ENCODE data around the gene LHX3.

Gene LHX3

DNA sequence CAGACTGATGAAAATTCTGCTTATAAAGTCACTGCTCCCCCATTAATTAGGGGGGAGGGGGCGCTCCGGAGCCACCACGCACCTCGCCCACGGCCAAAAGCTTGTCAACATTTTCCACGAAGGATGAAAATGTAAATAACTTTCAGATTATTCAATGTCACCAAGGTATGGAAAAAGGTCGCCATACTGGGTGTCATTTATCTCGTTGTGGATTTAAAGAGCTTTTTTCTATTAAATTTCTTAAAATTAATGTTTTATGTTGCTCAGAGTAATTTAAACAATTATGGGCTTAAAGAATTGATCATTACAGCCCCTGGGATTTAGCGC lies 13.0 kb downstream of the LHX3 start:
- Mint-ChIP-seq H3K4me3 (no peak overlapping the region), H3K4me1 (peaks cover 11% of the 10 kb centered on the region), H3K9me3 (no peaks in the 10 kb centered on the region), H3K36me3 (ENCODE audit: low read depth) (no peaks in the 10 kb centered on the region), H3K27ac (no peak overlapping the region), H3K27me3 (ENCODE audit: low read depth, poor library complexity) (peaks cover 92% of the 10 kb centered on the region)
- TF ChIP-seq, protein P1, sequence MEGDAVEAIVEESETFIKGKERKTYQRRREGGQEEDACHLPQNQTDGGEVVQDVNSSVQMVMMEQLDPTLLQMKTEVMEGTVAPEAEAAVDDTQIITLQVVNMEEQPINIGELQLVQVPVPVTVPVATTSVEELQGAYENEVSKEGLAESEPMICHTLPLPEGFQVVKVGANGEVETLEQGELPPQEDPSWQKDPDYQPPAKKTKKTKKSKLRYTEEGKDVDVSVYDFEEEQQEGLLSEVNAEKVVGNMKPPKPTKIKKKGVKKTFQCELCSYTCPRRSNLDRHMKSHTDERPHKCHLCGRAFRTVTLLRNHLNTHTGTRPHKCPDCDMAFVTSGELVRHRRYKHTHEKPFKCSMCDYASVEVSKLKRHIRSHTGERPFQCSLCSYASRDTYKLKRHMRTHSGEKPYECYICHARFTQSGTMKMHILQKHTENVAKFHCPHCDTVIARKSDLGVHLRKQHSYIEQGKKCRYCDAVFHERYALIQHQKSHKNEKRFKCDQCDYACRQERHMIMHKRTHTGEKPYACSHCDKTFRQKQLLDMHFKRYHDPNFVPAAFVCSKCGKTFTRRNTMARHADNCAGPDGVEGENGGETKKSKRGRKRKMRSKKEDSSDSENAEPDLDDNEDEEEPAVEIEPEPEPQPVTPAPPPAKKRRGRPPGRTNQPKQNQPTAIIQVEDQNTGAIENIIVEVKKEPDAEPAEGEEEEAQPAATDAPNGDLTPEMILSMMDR (IDR thresholded peaks at IDR 0.05), result no peak
- DNase-seq, result no peak

DNA sequence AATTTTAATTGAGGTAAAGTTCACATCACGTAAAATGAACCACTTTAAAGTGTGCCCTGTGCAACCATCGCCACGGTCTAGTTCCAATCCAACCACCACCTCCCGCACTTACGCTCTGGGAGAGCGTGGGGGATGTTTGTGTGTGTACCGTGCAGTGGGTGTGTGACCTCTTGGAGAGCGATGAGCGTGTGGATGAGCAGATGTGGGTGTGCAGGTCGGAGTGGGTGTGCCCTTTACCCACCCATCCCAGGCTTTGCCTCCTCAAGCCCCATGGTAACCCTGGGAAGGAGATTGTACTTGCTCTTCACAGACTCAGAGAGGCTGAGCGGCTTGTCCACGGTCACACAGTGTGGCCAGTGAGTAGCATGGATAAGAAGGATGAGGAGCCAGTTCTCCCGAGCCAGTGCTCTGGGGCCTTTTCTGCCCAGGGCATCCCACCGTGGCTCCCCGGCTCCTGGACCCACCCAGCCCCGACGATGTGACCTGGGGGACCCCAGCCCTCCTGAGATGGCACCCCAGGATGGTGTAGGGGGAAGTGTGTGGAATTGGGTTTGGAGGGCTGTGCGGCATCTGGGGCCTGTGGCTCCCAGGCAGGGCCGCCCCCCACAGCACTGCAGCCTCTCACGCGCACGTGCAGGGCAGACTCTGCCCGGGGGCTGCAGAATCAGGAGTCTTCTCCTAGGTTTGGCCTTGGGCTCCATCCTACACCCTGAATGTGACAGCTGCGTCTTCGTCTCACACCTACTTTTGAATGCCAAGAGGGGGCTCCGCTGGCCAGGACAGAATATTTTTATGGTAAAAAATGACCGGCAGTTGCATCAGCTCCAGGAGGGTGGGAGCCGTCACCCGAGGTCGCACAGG lies 13.6 kb downstream of the LHX3 start:
- Mint-ChIP-seq H3K36me3 (ENCODE audit: low read depth) (no peaks in the 10 kb centered on the region), H3K27me3 (ENCODE audit: low read depth, poor library complexity) (peaks cover 92% of the 10 kb centered on the region), H3K27ac (no peak overlapping the region), H3K4me3 (no peak overlapping the region), H3K9me3 (no peaks in the 10 kb centered on the region), H3K4me1 (peaks cover 16% of the 10 kb centered on the region)
- no peak for DNase-seq
- TF ChIP-seq, protein P1 (IDR thresholded peaks at IDR 0.05), result no peak

DNA sequence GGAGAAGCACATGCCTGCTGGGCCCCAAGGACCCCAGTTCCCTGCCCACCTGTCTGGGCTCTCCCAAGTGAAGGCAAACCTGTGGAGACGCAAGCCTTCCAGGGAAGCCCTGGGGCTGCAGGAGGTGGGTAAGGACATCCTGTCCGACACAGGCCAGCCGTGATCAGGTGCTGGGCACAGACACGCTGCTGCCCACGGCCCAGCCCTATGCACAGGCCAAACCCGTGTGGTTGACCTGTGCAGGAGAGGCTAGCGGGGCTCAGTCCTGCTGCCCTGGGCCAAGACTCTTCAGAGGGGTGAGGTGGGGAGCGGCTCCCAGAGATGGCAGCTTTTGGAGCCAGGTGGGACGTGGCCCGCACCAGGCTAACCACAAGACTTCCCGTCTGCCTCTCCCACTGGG lies 14.3 kb downstream of the LHX3 start:
- DNase-seq, result no peak
- Mint-ChIP-seq H3K27me3 (ENCODE audit: low read depth, poor library complexity) (peaks cover 91% of the 10 kb centered on the region), H3K4me1 (peaks cover 16% of the 10 kb centered on the region), H3K36me3 (ENCODE audit: low read depth) (no peaks in the 10 kb centered on the region), H3K9me3 (no peaks in the 10 kb centered on the region), H3K27ac (no peak overlapping the region), H3K4me3 (no peak overlapping the region)
- TF ChIP-seq, protein P1 (IDR thresholded peaks at IDR 0.05), result no peak

DNA sequence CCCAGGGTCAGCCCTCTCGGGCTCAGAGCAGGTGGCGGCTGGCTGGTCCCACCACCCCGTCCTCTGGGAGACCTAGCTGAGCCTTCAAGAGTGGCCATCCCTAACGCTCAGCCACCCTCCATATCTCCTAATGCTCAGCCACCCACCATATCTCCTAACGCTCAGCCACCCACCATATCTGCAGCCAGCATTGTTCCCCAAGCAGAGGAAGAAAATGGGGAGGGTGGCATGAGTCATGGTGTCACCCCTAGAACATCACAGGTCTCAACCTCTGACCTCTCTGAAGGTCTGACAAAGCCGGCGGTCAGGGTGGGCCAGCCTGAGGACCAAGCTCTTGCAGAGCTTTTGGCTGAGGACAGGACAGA lies 14.7 kb downstream of the LHX3 start:
- H3K27me3 Mint-ChIP-seq (ENCODE audit: low read depth, poor library complexity), result peaks cover 88% of the 10 kb centered on the region
- H3K36me3 Mint-ChIP-seq (ENCODE audit: low read depth), result no peaks in the 10 kb centered on the region
- DNase-seq, result no peak
- peaks cover 17% of the 10 kb centered on the region for H3K4me1 Mint-ChIP-seq
- TF ChIP-seq, protein P1 (IDR thresholded peaks at IDR 0.05), result no peak
- H3K9me3 Mint-ChIP-seq, result no peaks in the 10 kb centered on the region
- no peak overlapping the region for H3K4me3 Mint-ChIP-seq
- H3K27ac Mint-ChIP-seq, result no peak overlapping the region

DNA sequence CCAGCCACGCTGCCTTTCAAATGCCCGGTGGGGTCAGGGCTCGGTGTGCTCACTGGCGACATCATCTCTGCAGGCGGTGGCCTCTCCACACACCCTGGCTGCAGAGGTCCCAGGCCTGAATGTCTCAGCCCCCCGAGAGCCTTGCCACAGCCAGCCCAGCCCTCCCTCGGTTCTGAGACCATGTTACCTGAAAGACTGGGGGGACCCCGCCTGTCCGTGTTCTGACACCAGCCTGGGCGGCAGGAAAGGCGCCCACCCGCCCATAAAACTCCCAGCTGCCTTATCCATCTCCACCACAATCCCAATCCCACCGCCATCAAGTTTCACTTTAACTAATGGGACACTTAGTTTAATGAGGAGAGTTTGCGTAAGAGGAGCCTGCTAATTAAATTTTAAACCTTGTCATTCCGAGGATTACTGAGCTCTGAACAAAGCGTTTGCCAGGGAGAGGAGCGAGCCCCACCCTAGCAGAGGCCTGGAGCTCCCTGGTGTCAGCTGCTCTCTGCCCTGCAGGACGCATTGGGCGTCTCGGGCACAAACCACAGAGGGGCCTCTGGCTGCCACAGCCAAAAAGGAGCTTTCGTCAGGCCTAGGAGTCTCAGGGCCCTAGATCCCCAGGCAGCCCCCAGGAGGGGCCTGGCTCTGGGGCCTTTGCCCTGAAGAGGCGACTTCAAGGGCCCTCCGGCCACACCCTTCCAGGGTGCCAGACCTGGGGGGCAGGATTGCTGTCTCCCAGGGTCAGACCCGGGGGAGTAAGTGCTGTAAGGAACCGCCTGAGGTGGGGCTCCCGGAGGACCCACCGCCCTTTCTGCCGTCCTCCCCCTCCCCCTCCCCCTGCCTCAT lies 15.3 kb downstream of the LHX3 start:
- Mint-ChIP-seq H3K9me3 (no peaks in the 10 kb centered on the region), H3K27ac (no peak overlapping the region), H3K36me3 (ENCODE audit: low read depth) (no peaks in the 10 kb centered on the region), H3K27me3 (ENCODE audit: low read depth, poor library complexity) (peaks cover 88% of the 10 kb centered on the region), H3K4me3 (no peak overlapping the region), H3K4me1 (peaks cover 23% of the 10 kb centered on the region)
- TF ChIP-seq, protein P1 (IDR thresholded peaks at IDR 0.05), result no peak
- DNase-seq, result no peak
